Measurements from ENCODE around the gene KIF13A. TPM values are rescaled to one million over a fixed set of nuclear protein-coding genes. Genes with fewer than 3 reads are reported as not detected.
A peak's percentile ranks its signal among the peaks of the same experiment; 100 is the strongest.
"Not testable (repeated sequence)": the region's sequence is repeated elsewhere in the genome, so short reads cannot be mapped to it uniquely, and the experiment has no call there.

Gene KIF13A
- total RNA-seq, 1 donor from 2014 or later = 16.3 TPM

DNA sequence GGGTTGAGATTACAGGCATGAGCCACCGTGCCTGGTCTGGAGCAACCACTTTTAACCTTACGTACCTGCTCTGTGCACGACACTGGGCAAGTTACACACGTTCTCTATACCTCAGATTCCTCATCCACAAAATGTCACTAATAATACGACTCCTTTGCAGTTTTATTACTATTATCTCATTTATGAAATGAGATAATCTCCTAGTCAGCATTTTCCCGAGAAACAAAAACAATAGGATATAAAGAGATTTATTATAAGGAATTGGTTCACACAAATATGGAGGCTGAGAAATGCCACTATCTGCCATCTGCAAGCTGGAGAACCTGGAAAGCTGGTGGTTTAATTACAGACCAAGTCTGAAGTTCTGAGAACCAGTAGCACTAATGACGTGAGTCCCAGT lies 12.0 kb upstream of the KIF13A start:
- no peak for DNase-seq (ENCODE audit: low spot score in 2 of 2)
- no peak for FAIRE-seq

DNA sequence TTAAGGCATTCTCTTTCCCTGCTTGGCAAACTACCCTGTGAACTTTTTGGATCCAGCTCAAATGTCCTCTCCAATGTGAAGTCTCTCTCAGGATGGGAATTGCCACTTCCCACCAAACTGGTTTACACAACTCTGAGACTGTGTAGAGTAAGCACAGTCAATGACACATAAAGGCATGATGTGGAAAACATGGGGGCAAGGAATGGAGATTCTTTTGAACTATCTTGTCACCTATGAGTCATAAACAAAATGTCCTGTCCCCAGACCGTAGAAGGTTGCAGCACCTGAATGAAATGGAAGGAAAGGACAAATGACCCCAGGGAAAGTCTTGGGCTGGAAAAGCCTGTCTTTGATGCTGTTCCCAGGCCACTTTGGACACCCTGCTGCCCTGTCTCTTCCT lies 11.0 kb upstream of the KIF13A start:
- FAIRE-seq = no peak
- no peak for DNase-seq (ENCODE audit: low spot score in 2 of 2)

DNA sequence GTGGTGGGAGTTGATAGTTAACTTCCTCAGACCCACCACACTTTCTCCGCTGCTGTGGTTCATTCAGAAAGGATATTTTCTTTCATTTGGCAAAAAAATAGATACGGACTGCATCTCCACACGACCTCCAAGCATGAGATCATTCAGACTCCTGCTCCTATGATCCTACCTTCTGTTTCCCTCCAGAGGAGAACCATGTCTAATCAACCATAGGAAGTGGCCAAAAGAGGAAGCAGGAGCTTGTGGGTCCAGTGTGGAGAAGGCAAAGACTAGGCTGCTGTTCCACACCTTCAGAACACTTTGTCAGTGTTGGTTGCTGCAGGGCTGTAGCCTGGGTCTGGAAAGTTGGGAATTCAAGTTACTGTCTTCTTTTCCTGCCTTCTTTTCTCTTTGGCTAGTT lies 10.6 kb upstream of the KIF13A start:
- FAIRE-seq = no peak
- DNase-seq (ENCODE audit: low spot score in 2 of 2) = no peak

DNA sequence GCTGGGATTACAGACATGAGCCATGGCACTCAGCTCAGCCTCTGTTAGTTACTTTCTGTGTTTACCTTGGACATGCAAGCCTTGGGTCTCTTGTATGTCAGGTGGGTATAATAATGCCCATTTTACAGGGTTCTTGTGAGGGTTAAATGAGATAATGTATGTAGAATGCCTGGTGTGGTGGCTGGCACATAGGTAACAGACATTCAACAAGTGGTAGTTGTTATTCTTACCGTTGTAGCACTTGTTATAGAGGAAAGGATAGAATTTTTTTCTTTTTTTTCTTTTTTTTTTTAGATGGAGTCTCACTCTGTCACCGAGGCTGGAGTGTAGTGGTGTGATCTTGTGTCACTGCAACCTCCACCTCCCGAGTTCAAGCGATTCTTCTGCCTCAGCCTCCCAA lies 8.0 kb upstream of the KIF13A start:
- FAIRE-seq = no peak
- no peak for DNase-seq (ENCODE audit: low spot score in 2 of 2)

DNA sequence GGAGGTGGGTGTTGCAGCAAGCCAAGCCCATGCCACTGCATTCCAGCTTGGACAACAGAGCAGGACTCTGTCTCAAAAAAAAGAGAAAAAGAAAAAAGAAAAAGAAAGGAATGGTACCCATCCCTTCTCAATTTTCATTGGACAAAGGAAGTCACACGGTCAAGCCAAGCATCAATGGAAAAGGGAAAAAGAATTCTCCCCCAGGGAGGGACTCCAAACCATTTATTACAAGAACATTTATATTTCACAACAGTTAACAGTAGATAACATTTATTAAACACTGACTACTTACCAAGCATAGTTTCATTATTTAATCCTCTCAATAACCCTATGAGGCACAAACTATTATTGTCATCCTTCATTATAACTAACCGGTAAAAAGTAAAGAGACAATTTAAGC lies 6.6 kb upstream of the KIF13A start:
- FAIRE-seq (no peak), DNase-seq (ENCODE audit: low spot score in 2 of 2) (no peak)

DNA sequence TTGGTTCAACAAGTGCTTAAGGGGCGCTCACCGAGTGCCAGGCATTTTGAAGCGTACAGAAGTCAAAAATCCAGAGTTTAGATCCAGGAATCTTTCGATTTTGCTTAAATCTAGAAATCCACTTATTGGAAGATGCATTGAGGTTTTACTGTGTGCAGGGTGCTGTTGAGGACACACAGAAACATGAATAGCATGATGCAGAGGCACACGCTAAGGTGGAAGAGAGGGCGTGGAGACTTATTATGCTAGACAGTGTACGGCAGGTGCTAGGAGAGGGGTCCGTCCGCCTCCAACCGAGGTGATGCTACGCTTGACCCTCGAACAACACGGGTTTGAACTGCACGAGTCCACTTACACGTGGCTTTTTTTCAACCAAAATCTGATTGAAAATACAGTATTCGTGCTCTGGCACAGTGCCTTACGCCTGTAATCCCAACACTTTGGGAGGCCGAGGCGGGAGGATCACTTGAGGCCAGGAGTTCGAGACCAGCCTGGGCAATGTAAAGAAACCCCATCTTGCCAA lies 1.0 kb upstream of the KIF13A start:
- FAIRE-seq (no peak), DNase-seq (ENCODE audit: low spot score in 2 of 2) (no peak)

DNA sequence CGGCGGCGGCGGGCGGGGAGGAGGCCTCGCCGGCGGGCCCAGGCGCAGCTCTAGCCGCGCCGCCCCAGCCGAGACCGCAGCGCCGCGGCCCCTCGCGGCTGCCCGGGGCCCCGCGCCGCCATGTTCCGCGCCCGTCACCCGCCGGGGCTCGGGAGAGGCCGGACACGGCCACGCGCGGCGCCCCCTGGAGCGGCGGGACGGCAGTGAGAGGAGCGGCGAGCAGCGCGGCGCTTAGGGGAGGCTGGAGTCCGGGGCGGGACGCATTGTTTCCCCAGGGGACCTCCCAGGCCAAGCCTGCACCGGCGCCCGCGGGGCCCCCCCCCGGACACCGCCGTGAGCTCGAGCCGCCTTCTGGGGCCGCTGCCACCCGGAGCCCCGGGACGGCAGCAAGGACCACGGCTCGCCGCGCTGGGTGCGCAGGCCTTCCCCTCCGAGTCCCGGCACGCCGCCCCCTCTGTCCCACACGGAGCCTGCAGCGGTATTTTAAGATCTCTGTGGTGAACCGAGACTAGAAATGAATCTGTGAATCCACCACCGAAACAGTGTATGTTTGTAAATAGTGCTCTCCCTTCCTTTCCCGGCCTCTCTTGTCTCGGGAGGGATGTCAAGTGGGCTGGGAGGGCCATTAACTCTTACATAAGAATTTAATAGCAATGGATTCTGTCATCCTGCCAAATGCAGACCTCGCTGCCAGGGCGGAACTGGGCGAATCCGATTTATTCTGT lies 424 bp upstream of the KIF13A start:
- FAIRE-seq = no peak
- DNase-seq (ENCODE audit: low spot score in 2 of 2) = peak; percentile 80 to 88

DNA sequence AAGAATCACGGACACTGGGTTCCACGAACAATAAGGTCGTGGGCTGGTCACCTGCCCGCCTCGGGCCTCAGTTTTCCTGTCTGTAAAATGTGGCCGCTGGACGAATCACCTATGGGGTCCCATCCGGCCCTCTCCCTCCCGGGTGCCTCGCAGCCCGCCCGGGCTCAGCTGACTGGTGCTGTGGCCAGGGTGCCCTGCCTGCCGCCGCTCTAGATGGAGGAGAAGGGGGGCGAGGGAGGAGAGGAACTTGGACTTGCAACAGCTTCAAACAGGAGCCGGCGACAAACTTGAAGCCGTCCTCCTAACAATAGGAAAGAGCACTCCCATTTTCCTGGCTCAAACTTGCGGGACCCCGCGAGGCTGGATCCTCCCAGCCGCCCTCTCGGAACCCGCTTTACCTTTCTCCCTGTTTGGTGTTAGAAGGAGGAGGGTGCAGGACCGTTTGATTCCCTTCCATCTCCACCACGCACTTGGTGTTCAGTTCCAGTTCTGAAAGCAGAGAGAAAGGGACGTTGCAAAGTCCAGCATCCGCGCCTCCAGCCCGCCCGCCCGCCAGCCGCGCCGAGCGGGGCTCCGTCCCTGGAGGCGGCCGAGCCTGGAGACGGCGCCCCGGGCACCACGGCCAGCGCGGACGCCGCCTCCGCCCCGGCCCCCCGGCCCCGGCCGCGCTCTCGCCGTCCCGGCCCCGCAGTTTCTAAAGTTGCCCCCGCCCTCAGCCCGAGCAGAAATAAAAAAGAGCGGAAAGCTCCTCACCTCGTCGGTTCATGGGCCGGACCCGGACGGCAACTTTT lies 584 bp downstream of the KIF13A start:
- no peak for FAIRE-seq
- peak; percentile 65 to 76 for DNase-seq (ENCODE audit: low spot score in 2 of 2)

DNA sequence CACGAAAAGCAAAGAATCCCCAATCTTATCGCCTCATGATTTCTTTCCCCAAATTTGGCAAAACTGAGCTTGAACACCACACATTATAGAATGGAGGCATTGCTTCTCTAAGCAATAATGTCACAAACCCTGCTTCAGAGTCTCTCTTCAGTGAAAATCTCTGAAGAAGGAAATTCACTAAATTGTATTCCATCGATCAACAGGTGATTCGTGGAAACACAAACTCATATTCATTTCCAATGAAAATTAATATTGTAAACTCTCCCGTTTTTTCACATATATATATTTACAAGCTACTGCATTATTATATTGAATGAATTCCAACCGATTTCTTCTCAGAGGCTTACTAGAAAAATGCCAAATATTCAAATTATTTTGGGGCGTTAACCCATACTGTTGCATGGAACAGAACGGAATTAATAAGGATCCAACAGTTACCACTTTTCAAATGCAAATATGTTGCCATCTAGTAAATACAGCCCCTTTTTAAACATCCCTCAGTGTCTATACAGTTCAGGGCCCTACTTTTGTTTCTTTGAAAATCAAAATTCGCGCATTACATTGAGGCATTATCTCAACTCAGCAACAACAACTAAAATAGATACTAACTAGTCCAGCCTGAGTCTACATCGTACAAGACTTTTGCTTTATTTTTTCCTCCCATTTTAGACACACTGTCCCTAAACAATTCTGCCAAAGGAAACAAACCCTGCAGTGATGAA lies 1.3 kb downstream of the KIF13A start:
- FAIRE-seq (no peak), DNase-seq (ENCODE audit: low spot score in 2 of 2) (no peak)

DNA sequence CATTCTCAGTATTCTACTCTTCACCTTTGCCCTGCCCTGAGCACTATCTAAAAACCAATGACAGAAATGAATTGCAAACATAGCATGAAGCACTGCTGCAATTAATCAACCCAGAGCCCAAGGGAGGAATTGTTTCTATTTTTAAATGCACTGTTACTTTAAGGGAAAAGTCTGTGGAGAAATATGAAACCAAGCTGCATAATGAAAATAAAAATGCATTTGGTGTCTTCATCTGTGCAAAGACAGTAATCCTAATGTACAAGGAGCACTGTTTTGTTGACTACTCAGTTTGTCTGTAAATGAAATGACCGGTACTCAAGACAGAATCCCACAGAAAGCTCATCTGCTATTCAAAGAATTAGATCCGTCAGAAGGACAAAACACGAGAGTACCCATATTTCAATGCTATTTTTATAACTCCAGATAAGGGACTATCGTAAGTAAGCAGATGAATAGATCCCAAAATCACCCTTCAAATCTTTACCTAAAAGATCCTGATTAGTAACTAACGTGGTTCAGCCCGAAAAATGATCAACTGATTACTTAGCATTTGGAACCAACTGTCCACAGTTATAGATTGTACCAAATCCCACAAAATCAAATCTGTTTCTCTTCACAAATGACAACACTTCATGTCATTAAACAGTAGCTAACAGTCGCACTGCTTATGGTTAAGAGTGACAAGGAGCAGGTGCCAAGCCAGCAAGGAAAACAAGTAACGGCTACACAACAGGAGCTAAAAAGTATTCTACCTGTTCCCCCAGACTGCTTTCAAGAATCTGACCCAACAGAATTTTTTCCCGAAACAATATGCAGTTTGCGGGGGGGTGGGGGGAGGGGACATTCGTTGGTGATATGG lies 2.4 kb downstream of the KIF13A start:
- FAIRE-seq (no peak), DNase-seq (ENCODE audit: low spot score in 2 of 2) (no peak)

DNA sequence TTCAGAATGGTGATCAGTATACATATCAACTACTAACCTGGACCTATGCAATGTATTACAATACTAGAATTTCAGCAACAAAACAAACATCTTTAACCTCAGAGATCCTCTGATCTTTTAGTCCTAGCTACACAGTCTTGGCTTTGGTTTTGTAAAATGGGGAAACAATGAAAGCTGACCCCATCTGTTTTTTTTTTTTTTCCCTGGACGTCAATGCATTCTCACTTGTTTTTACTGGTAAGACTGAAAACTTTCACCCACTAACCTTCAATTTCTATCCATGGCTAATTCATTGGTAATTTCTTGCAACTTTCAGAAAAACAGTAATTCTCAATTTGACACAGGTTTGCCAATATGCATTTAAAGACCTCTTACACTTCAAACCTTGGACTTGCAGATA lies 3.0 kb downstream of the KIF13A start:
- FAIRE-seq = no peak
- DNase-seq (ENCODE audit: low spot score in 2 of 2) = no peak

DNA sequence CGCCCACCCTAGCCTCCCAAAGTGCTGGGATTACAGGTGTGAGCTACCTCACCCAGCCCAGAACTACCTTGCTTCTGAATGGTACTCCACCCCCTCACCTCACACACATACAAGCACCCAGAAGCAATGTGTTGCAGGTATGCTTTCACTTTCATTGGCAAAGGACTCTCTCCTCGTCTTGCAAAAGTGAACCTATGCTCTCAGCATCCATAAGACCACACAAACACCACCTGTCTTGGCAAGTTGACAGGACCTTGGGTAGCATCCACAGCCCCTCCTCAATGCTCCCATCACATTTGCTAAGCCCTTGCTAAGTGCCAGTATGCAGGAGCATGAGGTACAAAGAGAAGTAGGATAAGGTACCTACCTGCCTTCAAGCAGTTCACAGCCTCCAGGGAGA lies 3.7 kb downstream of the KIF13A start:
- DNase-seq (ENCODE audit: low spot score in 2 of 2) (no peak), FAIRE-seq (no peak)

DNA sequence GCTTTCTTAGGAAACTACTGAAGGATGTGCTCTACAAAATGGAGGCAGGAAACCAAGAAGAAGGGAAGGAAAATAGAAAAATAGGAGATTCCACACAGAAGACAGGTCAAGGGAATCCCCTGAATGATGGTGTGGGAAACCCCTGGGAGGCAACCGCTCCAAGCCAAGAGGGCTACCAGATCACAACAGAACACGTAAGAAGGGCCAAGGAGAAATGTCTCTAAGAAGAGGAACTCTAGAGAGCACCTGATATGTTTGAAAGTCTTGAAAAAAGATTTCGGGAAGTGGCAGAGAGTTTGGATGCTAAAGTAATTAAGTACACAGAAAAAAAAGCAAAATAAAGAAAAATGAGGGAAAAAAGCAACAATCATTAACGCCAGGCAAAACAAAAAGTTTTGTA lies 7.1 kb downstream of the KIF13A start:
- DNase-seq (ENCODE audit: low spot score in 2 of 2) (no peak), FAIRE-seq (no peak)

DNA sequence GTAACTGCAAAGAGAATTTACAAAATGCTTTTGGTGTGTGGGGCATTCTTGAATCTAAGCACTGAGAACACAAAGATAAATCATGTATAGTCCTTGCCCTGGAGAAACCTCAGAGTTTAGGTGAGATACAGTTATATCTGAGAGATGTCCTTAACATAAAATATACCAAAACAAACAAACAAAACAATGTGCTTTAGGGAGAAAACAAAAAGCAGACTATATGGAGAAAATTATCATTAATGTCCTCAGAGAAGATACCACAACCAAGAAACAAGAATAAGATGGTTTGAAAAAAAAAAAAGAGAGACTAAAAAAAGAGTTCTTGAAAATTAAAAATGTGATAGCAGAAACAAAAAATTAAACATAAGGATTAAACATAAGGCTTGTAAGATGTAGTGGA lies 8.0 kb downstream of the KIF13A start:
- DNase-seq (ENCODE audit: low spot score in 2 of 2) (no peak), FAIRE-seq (no peak)

DNA sequence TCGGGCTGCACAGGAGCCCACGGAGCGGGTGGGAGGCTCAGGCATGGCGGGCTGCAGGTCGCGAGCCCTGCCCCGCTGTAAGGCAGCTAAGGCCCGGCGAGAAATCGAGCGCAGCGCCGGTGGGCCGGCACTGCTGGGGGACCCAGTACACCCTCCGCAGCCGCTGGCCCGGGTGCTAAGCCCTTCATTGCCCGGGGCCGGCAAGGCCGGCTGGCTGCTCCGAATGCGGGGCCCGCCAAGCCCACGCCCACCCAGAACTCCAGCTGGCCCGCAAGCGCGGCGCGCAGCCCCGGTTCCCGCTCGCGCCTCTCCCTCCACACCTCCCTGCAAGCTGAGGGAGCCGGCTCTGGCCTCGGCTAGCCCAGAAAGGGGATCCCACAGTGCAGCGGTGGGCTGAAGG lies 11.2 kb downstream of the KIF13A start:
- not testable (repeated sequence) for DNase-seq (ENCODE audit: low spot score in 2 of 2); FAIRE-seq

DNA sequence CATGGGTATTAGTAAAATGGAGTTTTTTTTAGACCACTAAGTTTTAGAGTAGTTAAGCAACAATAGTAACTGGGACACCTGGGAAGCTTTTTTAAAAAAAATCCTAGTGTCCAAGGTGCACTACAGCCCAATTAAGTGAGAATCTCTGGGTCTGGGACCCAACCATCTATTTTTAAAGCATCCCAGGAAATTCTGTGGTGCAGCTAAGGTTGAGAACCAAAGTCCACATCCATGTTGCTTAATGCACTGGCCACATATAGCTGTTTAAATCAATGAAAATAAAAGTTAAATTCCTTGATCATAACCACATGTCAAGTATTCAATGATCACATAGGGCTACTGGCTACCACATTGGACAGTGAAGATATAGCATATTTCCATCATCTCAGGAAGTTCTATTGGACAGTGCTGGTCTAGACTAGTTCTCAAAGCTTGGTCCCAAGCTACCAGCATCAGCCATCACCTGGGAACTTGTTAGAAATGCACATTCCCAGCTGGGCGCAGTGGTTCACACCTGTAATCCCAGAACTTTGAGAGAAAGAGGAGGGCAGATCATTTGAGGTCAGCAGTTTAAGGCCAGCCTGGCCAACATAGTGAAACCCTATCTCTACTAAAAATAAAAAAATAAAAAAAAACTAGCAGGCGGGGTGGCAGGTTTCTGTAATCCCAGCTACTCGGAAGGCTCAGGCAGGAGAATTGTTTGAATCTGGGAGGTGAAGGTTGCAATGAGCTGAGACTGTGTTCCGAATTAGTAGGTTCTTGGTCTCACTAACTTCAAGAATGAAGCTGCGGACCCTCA lies 12.7 kb downstream of the KIF13A start:
- FAIRE-seq = no peak
- no peak for DNase-seq (ENCODE audit: low spot score in 2 of 2)

DNA sequence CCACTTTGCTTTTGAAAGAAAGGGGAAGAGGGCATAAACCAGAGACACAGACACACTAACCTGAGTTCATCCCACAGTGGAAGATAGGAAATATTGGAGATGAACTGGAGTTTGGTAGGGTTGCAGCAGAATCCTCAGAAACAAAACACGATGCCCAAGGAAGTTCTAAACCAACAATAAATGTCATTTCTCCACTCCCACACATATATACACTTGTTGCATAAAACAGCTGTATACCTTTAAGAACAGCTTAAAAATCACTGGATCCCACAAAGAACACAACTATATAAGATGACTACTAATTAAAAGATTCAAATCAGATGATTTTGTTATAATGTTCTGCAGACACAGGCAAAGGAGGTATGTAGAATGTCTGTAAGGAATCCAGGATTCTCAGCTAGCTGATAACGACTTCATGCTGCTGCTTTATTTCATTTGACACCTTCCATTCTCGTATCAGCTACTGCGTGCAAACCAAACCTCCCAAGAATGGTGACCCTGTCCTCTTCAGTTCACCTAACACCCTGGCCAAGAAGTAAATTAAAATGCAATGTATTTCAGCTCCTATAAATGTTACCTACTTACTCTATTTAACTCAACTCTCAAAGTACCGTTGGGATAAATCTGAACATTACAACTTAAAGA lies 14.3 kb downstream of the KIF13A start:
- DNase-seq (ENCODE audit: low spot score in 2 of 2) (no peak), FAIRE-seq (no peak)

DNA sequence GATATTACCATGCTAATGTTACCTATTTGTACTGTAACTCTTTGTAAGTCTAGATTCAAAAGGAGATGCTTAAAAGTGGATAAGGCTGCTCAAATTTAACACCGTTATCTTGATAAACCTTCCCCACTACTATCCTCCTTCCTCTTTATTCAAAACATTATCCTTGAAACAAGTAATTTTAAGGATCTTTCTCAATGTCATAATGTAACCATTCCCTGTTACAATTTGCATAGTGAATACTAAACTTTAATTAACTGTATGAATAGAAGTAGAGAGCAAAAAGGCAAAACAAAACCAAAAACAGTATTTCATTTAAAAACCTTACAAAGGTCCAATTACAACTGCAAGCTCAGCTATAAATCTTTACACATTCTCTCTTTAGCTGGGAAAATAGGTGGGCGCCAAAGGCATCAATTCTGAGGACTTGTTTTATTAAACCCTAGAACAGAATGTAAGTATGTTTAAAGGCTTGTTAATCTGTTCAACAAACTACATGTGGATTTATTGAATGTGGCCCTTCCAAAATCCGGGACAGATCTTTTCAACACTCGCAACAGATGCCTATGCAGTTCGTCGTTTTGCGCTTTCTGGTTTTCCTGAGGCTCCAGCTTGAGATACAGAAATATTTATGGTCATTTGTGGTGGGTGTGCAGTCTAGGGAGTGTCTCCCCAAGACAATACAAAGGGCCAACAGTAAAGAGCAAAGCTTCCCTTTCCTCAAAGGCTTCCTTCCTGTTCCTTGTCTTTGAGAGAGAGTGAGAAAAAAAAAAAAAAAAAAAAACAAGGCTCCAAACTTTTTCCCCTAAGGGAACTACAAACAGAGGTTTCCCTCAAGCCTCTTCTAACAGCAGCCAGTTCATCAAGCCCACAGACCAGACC lies 15.1 kb downstream of the KIF13A start:
- no peak for FAIRE-seq
- no peak for DNase-seq (ENCODE audit: low spot score in 2 of 2)
